ENCODE results near the gene MCM8.

The MCM8 gene

DNA sequence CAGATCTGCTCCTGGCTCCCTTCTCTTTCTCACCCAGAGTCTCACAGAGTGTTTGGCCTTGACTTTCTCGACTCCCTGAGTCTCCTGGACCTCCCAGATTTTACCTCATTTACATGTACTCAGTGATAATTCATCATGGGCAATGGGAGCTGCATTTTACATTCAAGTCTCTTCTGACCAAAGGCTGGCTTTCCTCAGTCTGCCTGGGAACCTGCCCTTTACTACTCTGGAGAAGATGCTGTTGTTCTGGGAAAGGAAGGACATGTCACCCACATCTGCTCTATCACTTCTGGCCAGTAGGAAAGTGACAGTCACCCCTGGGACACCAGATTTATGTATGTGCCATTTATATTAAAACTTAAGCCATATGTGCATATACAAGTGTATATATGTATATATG, 96.0 kb downstream of the MCM8 start:
- DNase-seq, result no peak

DNA sequence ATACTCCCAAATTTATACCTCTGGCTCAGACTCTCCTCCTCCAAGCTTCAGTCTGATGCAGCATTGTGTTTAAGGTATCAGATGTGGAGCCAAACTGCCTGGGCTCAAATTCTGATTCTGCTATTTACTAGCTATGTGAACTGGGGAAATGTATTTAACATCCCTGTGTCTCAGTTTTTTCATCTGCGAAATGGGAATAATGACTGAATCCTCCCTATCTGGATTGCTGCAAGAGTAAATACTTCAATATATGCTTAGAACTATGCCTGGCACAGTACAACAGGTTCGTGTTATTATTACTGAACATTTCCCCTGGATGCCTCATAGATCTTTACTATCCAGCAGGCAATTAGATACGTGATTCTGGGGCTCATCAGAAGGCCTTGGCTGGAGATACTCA, 97.9 kb downstream of the MCM8 start:
- DNase-seq, result no peak

All from NCI-H510A (cell line).